GM18507 (cell line): Measurements from ENCODE around the gene SAMD15.
"Not testable (repeated sequence)": the region's sequence is repeated elsewhere in the genome, so short reads cannot be mapped to it uniquely, and the experiment has no call there.

Experiments
- DNase-seq: peaks from one replicate; pipeline ENCODE4 v3.0.0; 2011; ENCODE audit warnings: low read depth; ENCODE audit not compliant: insufficient read length; ENCODE audit errors: extremely low spot score
- FAIRE-seq: peaks from 2 replicates; lab custom pipeline; 2011; peaks lifted over from hg19 to GRCh38; lab: Jason Lieb, UNC

SAMD15 gene

DNA sequence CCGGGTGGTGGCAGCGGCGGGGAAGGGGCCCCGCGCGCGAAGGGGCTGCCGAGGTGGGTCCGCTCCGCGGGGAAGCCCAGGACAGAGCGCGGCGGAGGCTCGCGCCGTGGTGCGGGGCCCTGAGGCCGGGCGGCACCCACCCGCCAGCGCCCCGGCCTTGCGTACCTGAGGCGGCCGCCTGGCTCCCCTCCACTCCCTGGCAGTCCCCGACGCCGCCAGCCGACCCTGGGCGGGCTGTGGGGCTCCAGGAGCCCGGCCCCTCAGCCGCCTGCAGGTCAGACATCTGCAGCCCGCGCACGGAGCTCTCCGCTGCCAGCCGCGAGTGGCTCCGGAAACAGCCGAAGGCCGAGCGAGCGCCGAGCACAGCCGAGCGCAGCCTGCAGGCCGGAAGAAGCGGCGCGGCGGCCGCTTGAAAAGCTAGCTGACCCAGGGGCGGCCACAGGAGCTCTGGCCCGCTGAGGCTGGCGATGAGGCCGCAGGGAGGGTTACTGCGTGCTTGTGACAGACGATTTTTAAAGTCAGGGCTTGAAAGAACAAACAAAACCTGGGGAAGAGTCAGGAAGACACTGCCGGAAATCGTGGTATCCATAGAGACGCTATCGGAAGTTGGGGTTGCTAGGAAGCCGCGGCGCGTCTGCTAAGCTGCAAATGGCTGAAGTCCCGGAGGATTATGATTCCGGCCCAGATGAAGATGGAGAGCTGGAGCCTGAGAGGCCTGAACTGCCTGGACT is at the start of gene SAMD15, which contains the start of gene TMED8:
SAMD15 (plus strand) TSS at position 609 of the 731 bp plus-strand sequence; CDS start at position 649, 40 bp downstream.
TMED8 (minus strand) TSS at position 324 of the 731 bp plus-strand sequence; CDS start at position 283, 41 bp downstream.
- peak; percentile 93 for FAIRE-seq

DNA sequence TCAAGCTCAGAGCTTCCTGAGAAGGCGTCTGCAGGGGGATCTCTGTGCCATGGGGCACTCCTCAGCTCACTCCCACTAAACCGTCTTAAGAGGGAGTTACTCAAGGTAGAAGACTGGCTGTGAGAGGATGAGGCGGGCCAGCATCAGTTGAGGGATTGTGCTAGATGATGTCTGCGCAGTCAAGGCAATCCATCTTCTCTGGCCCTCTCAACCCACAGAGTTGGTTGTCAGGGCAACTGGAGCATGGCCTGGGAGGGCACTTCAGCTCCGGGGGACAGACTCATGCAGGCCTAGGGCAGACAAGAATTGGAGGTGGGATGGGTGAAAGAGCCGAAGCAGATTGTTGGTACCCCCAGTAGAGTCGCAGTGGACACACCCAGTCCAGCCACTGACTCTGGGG is 47.3 kb upstream of the SAMD15 start:
- FAIRE-seq (no peak), DNase-seq (no peak)

More for the DNA sequence above, at the start of gene SAMD15, which contains the start of gene TMED8:
- DNase-seq = peak; percentile 81

DNA sequence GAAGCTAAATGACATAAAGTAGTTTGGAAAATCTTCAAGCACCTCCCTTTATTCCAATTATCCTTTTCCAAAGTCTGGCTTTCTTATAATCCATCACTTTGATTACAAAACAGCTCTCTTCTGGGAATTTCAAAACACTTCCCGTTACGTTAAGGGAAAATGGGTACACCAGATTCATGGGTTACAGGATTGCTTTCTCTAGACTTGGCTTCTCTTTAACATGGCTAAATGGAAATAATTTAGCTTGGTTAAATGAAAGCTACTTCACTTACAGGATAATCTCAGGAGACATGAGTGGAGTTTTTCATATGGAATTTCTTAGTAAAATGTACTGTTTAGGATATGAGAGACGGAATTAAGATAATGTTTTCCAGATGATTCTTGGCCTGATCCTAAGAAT is 41.6 kb upstream of the SAMD15 start:
- no peak for FAIRE-seq
- no peak for DNase-seq

- not testable (repeated sequence) for DNase-seq, FAIRE-seq
Observed at GRCh38 chr14:77337255-77337654, 39.9 kb upstream of the SAMD15 start.

DNA sequence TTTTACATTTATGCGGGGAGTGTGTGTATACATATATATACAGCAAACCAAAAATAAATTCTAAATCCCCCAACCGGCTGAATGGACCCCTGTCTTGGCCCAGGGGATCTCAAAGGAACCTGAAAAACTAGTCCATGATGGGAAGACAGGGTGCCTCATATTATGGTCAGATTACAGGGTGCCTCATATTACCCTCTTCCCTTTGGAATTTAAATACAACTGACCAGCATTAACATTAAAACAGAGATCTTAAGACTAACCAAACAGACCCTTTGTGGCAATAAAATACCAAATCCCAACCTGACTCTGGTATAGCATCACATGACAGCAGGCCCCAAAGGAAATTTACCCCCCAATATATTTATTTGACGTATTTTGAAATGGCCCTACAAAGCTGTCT is 39.3 kb upstream of the SAMD15 start:
- FAIRE-seq = no peak
- no peak for DNase-seq

- FAIRE-seq = peak; percentile 48
- no peak for DNase-seq
Observed at GRCh38 chr14:77338302-77338701, 38.9 kb upstream of the SAMD15 start.

DNA sequence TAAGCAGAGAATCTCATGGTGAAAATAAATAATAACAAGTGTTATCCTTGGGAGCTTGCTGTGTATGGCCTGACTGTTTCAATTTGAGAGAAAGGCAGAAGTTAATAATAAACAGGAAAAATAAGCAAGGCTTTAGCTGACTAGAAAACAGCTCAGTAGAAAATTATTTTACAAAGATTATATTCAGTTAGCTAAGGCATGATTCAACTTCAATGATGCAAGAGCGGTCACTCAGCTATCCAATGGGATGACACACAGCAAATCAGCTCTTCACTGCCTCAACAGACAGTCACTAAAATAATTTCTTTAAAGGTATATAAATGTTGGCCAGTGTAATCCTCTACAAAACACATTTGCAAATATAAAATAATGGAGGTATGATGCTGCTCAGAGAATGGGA is 37.8 kb upstream of the SAMD15 start:
- no peak for FAIRE-seq
- DNase-seq = no peak

GRCh38 chr14:77340389-77340788 is 36.8 kb upstream of the SAMD15 start:
- DNase-seq (no peak), FAIRE-seq (no peak)

DNA sequence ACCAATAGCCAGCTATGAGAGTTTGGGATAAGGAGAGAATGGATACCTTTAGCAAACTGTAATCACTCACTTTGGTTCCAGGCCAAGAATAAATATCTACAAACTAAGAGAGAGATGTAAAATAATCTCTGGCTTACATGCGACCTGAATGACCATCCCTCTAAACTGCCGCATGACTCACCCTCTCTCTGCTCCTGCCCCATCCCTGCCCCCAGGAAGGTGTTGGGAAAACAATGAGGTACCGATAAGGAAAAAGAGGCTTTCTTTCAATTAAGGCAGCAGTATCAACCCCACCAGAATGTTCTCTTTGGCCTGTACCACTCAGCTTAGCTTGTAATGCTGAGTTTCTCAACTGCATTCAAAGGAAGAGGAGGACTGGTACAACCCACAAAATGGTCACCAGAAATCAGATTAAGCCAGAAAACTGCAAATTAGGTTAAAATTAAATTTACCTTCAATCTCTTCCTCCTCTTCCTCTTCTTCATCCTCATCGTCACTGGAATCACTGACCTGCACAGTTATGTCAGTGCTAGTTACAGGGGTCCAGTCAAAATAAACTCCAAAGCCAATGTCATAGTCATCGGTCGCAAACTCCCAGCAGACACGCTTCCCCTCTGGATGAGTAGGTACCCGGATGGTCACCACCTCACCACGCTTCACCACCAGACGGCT is 34.3 kb upstream of the SAMD15 start:
- DNase-seq = no peak
- no peak for FAIRE-seq

DNA sequence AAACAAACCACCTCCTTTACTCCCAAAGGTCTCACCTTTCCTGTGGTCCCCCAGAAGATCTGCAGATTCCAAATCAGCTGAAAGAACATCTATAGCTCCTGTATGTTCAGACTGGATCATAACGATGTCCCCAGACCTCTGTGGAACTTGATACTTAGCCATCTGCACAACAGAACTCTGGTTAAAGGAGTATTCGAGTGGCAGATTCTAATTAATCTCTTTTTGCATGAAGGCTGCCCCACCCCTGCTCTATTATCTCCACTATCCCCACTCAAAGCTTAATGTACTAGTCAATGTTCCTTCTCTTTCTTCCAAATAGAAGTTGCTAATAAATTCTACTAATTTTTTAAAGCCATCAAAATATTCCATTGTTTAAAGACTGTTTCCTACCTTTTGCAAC is 33.5 kb upstream of the SAMD15 start:
- no peak for FAIRE-seq
- no peak for DNase-seq

DNA sequence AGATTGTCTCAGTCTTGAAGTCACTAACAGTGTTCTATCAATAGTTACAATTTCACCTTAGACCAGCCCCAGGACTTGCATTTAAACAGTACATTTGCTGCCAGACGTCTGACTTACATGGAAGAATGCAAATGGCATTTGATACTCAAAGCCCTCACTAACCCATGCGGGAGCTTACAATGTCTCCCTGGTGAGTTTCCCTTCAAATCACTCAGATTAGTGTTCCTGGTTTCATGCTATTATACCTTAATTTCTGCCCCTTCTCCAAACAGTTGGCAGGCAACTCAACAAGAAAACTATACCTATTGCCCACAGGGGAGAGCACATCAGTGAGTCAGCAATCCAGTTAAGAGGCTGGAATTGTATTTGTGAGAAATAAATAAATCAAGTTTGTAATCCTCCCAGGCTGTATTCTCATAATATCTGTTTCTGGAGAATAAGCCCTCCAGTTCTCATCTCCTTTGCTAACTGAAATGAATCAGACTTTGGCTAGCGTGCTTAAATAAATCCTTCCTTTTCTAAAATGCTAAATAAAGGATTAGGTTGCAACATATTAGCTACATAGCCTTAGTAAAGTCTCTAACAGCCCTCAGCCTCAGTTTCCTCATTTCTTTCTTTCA is 32.7 kb upstream of the SAMD15 start:
- DNase-seq = no peak
- FAIRE-seq = no peak

DNA sequence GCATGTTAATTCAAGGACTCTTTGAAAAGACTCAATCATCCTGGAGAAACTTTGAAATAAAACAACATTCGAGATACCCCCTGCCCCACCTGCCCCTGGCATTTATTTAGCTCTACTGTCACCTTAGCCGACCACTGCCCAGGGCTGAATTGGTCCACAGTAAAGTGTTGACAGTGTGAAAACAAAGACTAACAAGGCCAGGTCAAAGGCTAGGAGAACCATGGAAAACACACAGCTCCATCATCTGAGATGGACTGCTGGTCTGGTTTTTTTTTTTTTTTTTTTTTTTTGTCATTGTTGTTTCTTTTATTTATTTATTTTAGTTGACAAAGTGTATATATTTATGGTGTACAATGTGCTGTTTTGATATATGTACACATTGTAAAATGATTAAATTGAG is 30.7 kb upstream of the SAMD15 start:
- FAIRE-seq = no peak
- DNase-seq = no peak

- no peak for FAIRE-seq
- DNase-seq = no peak
Observed at GRCh38 chr14:77347751-77348150, 29.4 kb upstream of the SAMD15 start.

- DNase-seq (no peak), FAIRE-seq (no peak)
Observed at GRCh38 chr14:77353469-77354141, 23.6 kb upstream of the SAMD15 start.

DNA sequence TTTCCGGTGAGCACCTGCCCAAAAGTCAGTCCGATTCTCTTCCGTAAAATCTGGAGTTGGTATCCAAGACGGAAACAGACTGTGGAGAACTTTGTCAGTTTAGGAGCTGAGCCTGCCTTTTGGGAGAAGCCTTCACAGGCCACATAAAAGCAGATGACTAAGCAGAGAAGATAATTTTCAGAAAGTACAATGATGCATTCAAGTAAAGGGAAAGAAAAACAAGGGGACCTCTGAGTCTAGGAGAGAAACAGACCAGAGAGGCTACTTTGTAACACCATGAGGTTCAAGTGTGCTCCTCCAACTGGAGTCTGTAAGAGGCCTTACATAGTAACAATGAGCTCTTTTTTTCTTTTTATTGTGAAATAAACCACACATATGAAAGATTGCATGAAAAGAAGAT is 21.4 kb upstream of the SAMD15 start:
- no peak for FAIRE-seq
- DNase-seq = no peak

GRCh38 chr14:77356899-77357298 is 20.3 kb upstream of the SAMD15 start:
- DNase-seq = no peak
- no peak for FAIRE-seq

- no peak for DNase-seq
- no peak for FAIRE-seq
Observed at GRCh38 chr14:77359626-77360025, 17.6 kb upstream of the SAMD15 start.

GRCh38 chr14:77364146-77364545 is 13.0 kb upstream of the SAMD15 start:
- DNase-seq (no peak), FAIRE-seq (peak; percentile 48)

DNA sequence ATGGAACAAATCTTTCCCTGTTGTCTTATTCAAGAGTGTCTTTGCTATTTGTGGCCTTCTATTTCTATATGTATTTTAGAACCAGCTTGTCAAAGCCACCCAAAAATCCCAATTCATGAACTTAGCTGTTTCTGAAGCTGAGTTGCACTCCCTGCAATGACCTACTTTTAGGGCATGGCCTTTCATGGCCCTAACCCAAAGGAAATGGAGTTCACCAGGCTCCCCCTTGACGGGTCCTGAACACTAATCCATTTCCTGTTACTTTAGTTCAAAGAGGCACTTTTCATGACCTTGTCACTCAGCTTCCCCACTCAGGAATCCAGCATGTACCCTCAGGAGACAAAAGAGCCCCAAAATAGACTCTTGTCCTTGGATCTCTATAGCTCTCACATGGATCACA is 7.9 kb upstream of the SAMD15 start:
- FAIRE-seq (no peak), DNase-seq (no peak)

DNA sequence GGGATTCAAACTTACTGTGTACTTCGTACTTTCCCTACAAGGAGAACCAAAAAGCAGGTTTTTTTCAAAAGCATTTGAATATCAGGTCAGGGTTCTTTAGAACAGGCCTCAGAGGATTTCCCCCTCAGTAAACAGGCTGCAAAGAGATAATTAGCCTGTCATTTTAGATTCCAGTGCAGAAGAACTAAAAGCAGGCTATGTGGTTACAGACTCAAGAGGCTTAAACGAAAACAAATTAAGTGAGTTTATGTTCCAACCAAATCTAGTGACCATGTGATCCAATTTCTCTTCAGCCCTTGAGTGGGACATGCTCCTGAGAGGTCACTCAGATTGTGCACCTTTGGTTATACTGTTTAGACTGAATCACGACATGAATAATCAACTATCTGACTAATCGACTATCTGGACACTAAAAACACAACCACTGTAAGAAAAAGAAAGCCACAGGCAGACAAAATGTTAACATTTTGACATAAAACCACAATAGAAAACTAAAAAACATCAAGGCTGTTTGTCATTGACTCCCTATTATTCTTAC is 4.8 kb upstream of the SAMD15 start:
- FAIRE-seq = peak; percentile 89

More for the DNA sequence above, 4.8 kb upstream of the SAMD15 start:
- no peak for DNase-seq
